Left ventricle myocardium inferior (tissue), 1 donor: ENCODE data around the gene TUBB1. TPM values are rescaled to one million over a fixed set of nuclear protein-coding genes. Genes with fewer than 3 reads are reported as not detected.

ENCODE experiments used
- DNase-seq: peaks from one replicate; pipeline ENCODE4 v3.0.0-alpha.2; 2020
- H3K27ac ChIP-seq: fragments of 200-600 bp; replicated peaks from 2 replicates; pipeline ENCODE4 v1.8.0; 2021
- H3K27me3 ChIP-seq: fragments of 200-600 bp; 2 replicates; pipeline ENCODE4 v1.8.0; 2021; ENCODE audit warnings: low read depth
- H3K36me3 ChIP-seq: fragments of 200-600 bp; 2 replicates; pipeline ENCODE4 v1.8.0; 2021
- H3K4me1 ChIP-seq: fragments of 200-600 bp; 2 replicates; pipeline ENCODE4 v1.8.0; 2021
- H3K4me3 ChIP-seq: fragments of 200-600 bp; 2 replicates; pipeline ENCODE4 v1.8.0; 2021; ENCODE audit warnings: mild to moderate bottlenecking, moderate library complexity
- H3K9me3 ChIP-seq: fragments of 200-600 bp; replicated peaks from 2 replicates; pipeline ENCODE4 v1.8.0; 2021
- intact Hi-C: fragments of 100-400 bp; cut with micrococcal nuclease; formaldehyde crosslinking; loops from one replicate; pipeline ENCODE4 v1.11.0; 2022
- total RNA-seq: library from RNA; stranded (reverse); fragmentation: NEBNext Ultra II Directional; extraction: Animal tissue kit (Norgen Biotek cat#: 25700); gene quantifications from one replicate; pipeline ENCODE4 v1.2.1, GENCODE V29; 2021
- TF ChIP-seq, protein P1 (sequence below): fragments of 200-600 bp; IDR thresholded peaks from 2 replicates; pipeline ENCODE4 v1.8.0; 2021; ENCODE audit warnings: antibody characterized with exemption, mild to moderate bottlenecking, borderline replicate concordance
- donor health status: DM: no; HTN: yes; CAD: no; lungs with severe emphysema.

The TUBB1 gene
- total RNA-seq, 1 donor from 2014 or later: 0.30 TPM

DNA sequence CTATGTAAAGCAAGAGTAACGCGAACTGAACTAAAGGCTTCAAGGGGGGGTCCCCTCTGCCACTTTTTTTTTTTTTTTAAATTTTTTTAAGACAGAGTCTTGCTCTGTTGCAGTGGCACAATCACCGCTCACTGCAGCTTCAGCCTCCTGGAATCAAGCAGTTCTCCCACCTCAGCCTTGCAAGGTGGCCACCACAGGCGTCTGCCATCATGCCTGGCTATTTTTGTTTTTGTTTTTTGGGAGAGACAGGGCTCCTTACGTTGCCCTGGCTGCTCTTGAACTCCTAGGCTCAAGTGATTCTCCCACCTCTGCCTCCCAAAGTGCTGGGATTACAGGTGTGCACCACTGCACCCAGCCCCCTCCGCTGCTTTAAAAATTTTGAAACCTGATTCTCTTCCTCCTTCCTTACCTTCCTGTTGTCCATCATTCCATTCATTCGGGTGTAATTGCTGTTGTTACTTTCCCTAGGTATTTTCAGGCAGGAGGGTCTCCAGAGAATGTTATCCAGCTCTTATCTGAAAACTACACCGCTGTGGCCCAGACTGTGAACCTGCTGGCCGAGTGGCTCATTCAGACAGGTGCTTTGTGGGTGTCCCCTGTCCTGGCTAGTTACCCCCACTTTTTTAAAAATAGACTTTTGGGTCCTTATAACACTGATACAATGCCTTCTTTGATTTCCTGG is 32.8 kb upstream of the TUBB1 start:
- no peak overlapping the region for H3K4me3 ChIP-seq
- no peaks in the 10 kb centered on the region for H3K9me3 ChIP-seq
- intact Hi-C loops: loop anchor here (10.0 kb wide), 1 partner anchor 82 kb away; no protein-coding TSS in a partner anchor
- TF ChIP-seq, protein P1, sequence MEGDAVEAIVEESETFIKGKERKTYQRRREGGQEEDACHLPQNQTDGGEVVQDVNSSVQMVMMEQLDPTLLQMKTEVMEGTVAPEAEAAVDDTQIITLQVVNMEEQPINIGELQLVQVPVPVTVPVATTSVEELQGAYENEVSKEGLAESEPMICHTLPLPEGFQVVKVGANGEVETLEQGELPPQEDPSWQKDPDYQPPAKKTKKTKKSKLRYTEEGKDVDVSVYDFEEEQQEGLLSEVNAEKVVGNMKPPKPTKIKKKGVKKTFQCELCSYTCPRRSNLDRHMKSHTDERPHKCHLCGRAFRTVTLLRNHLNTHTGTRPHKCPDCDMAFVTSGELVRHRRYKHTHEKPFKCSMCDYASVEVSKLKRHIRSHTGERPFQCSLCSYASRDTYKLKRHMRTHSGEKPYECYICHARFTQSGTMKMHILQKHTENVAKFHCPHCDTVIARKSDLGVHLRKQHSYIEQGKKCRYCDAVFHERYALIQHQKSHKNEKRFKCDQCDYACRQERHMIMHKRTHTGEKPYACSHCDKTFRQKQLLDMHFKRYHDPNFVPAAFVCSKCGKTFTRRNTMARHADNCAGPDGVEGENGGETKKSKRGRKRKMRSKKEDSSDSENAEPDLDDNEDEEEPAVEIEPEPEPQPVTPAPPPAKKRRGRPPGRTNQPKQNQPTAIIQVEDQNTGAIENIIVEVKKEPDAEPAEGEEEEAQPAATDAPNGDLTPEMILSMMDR: no peak
- peaks cover 54% of the 10 kb centered on the region for H3K36me3 ChIP-seq
- H3K27ac ChIP-seq: no peak overlapping the region
- peaks cover 54% of the 10 kb centered on the region for H3K4me1 ChIP-seq
- no peak for DNase-seq
- H3K27me3 ChIP-seq: no peaks in the 10 kb centered on the region

DNA sequence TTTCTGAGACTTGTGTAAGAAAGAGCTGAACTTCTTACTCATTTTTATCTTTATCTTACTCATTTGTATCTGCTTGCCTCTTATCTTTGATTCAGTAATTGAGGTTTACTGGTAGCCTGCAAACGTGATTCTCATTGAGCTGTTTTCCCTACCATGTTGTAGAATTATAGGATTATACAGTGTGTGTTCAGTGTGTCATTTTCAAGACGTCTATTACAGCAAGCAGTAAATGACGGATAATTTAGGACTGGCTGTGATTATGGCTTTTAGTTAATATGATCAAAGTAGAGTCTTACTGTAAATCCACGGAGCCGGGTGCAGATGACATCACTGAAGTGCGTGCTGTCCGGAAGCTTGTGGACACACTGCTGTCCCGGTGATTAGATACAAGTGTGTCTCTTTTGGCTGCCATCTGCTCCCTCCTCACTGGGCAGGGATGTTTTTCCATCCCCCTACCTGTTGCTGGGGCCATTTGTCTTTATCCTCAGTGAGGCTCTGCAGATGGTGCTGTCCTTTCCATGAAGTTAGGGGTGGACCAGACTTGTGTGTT is 32.2 kb upstream of the TUBB1 start:
- TF ChIP-seq, protein P1: no peak
- no peaks in the 10 kb centered on the region for H3K27me3 ChIP-seq
- peaks cover 61% of the 10 kb centered on the region for H3K36me3 ChIP-seq
- H3K9me3 ChIP-seq: no peaks in the 10 kb centered on the region
- DNase-seq: no peak
- H3K4me3 ChIP-seq: no peak overlapping the region
- intact Hi-C loops: loop anchor here (10.0 kb wide), 1 partner anchor 82 kb away; no protein-coding TSS in a partner anchor
- H3K4me1 ChIP-seq: peaks cover 51% of the 10 kb centered on the region
- H3K27ac ChIP-seq: no peak overlapping the region

DNA sequence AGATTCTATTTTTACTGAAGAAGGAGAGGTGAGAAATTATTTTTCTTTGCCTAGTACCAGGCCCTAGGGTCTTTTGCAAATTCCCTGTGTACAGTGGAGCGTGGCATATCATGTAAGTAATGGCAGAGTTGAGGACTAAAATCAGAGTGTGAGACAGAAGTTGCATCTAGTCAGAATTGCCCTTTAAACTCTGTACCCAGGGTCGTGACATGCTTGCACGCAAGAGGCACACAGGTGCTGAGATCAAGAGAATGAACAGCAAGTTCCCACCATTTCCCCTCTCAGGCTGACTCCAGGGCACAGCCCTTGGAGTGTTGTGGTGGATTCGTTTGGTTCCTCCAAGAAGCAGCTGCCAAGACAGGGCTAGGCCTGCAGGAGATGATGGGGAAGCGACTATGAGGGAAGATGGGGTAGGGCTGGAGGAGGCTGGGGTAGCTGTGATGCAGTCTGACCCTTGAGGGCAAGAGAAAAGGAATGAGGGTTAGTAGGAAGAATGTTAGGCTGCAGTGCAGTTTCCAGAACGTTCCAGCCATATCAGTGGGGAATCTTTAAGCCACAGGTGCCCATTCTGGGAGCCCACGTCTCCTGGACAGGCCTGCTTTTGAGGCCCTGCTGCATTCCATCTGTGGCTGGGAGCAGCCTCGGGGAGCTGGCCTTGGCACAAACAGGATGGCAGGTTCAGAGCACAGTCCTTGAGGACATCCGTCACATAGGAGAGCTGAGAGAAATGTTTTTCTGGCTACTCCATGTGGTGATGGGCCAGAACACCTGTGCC is 31.3 kb upstream of the TUBB1 start:
- no peaks in the 10 kb centered on the region for H3K27me3 ChIP-seq
- no peak overlapping the region for H3K4me3 ChIP-seq
- DNase-seq: no peak
- no peaks in the 10 kb centered on the region for H3K9me3 ChIP-seq
- intact Hi-C loops: loop anchor here (10.0 kb wide), 1 partner anchor 83 kb away; no protein-coding TSS in a partner anchor
- H3K4me1 ChIP-seq: peaks cover 45% of the 10 kb centered on the region
- H3K36me3 ChIP-seq: peaks cover 70% of the 10 kb centered on the region
- TF ChIP-seq, protein P1: no peak
- H3K27ac ChIP-seq: no peak overlapping the region

DNA sequence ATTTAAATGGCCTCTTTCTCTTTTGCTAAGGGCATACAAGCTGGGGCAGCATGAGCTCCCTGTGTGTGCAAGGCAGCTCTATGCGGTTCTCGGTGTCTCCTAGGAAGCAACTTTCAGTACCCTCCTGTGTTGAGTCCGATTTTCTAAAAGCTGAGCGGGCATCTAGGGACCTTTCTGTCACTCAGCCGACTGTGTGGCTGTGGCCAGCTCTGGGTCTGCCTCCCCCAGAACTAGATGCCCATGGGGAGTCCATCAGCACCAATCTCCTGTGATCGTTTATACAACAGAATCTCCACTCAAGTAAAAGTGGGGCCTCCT is 30.7 kb upstream of the TUBB1 start:
- Histone ChIP-seq H3K27me3 (no peaks in the 10 kb centered on the region), H3K9me3 (no peaks in the 10 kb centered on the region), H3K4me1 (peaks cover 45% of the 10 kb centered on the region), H3K27ac (no peak overlapping the region), H3K36me3 (peaks cover 75% of the 10 kb centered on the region), H3K4me3 (no peak overlapping the region)
- TF ChIP-seq, protein P1: no peak
- intact Hi-C loops: loop anchor here (10.0 kb wide), 1 partner anchor 84 kb away; no protein-coding TSS in a partner anchor
- no peak for DNase-seq

DNA sequence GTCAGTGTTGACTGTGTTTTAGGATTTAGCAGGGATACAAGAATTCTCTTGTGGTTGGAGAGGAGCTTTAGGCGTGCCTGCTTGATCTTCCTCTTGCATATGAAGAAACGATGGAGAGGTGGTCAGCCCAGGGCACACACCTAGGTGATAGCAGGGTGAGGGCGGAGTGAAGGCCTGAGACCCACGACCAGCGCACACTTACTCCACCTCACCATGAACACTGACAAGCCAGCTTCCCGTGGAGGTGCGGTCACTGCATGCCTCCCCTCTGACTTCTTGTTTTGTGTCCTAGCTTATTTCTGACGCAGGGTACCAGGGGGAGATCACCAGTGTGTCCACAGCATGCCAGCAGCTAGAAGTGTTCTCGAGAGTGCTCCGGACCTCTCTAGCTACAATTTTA is 30.0 kb upstream of the TUBB1 start:
- Histone ChIP-seq H3K36me3 (peaks cover 82% of the 10 kb centered on the region), H3K27me3 (no peaks in the 10 kb centered on the region), H3K4me1 (peaks cover 44% of the 10 kb centered on the region), H3K4me3 (no peak overlapping the region), H3K9me3 (no peaks in the 10 kb centered on the region), H3K27ac (no peak overlapping the region)
- intact Hi-C loops: loop anchor here (10.0 kb wide), 1 partner anchor 84 kb away; no protein-coding TSS in a partner anchor
- TF ChIP-seq, protein P1: no peak
- no peak for DNase-seq
